Measurements from ENCODE around the gene CD34. TPM values are rescaled to one million over a fixed set of nuclear protein-coding genes. Genes with fewer than 3 reads are reported as not detected.

The CD34 gene
- total RNA-seq, 6 experiments from 2014 or later: 0.31 to 0.60 (median 0.52) TPM

GRCh38 chr1:207886227-207886626, 24.7 kb downstream of the CD34 start:
- Mint-ChIP-seq H3K4me3 (no peak overlapping the region), H3K27ac (no peak overlapping the region), H3K27me3 (ENCODE audit: insufficient read depth) (no peaks in the 10 kb centered on the region; the same call in 1 of the 2 replicates), H3K9me3 (no peaks in the 10 kb centered on the region), H3K36me3 (ENCODE audit: low read depth) (no peaks in the 10 kb centered on the region), H3K4me1 (ENCODE audit: low read depth) (peaks cover 54% of the 10 kb centered on the region)
- no peak for DNase-seq
- no peak for TF ChIP-seq CTCF (IDR thresholded peaks at IDR 0.05)

- no peaks in the 10 kb centered on the region for H3K36me3 Mint-ChIP-seq (ENCODE audit: low read depth)
- H3K27me3 Mint-ChIP-seq (ENCODE audit: insufficient read depth): no peaks in the 10 kb centered on the region; the same call in 1 of the 2 replicates
- H3K4me3 Mint-ChIP-seq: no peak overlapping the region
- DNase-seq: peak; percentile 72
- TF ChIP-seq CTCF (IDR thresholded peaks at IDR 0.05): peak; percentile 99
- H3K4me1 Mint-ChIP-seq (ENCODE audit: low read depth): peaks cover 45% of the 10 kb centered on the region
- peak overlapping the region; percentile 54 for H3K27ac Mint-ChIP-seq
- no peaks in the 10 kb centered on the region for H3K9me3 Mint-ChIP-seq
Observed at GRCh38 chr1:207885129-207886032, 25.5 kb downstream of the CD34 start.

GRCh38 chr1:207884266-207885029, 26.5 kb downstream of the CD34 start:
- no peaks in the 10 kb centered on the region for H3K9me3 Mint-ChIP-seq
- H3K27me3 Mint-ChIP-seq (ENCODE audit: insufficient read depth): peaks cover under 1% of the 10 kb centered on the region
- no peak for TF ChIP-seq CTCF (IDR thresholded peaks at IDR 0.05)
- peaks cover 36% of the 10 kb centered on the region for H3K4me1 Mint-ChIP-seq (ENCODE audit: low read depth)
- no peaks in the 10 kb centered on the region for H3K36me3 Mint-ChIP-seq (ENCODE audit: low read depth)
- no peak overlapping the region for H3K4me3 Mint-ChIP-seq
- DNase-seq: no peak
- H3K27ac Mint-ChIP-seq: peak overlapping the region; percentile 54

- H3K4me1 Mint-ChIP-seq (ENCODE audit: low read depth): peaks cover 29% of the 10 kb centered on the region
- no peak overlapping the region for H3K4me3 Mint-ChIP-seq
- H3K9me3 Mint-ChIP-seq: no peaks in the 10 kb centered on the region
- H3K27ac Mint-ChIP-seq: no peak overlapping the region
- no peak for DNase-seq
- no peak for TF ChIP-seq CTCF (IDR thresholded peaks at IDR 0.05)
- no peaks in the 10 kb centered on the region for H3K36me3 Mint-ChIP-seq (ENCODE audit: low read depth)
- H3K27me3 Mint-ChIP-seq (ENCODE audit: insufficient read depth): peaks cover 2% of the 10 kb centered on the region
Observed at GRCh38 chr1:207883660-207884250, 27.2 kb downstream of the CD34 start.

- no peaks in the 10 kb centered on the region for H3K36me3 Mint-ChIP-seq (ENCODE audit: low read depth)
- no peak for DNase-seq
- no peak for TF ChIP-seq CTCF (IDR thresholded peaks at IDR 0.05)
- H3K27me3 Mint-ChIP-seq (ENCODE audit: insufficient read depth): peaks cover 2% of the 10 kb centered on the region
- H3K27ac Mint-ChIP-seq: no peak overlapping the region
- no peaks in the 10 kb centered on the region for H3K9me3 Mint-ChIP-seq
- peaks cover 23% of the 10 kb centered on the region for H3K4me1 Mint-ChIP-seq (ENCODE audit: low read depth)
- H3K4me3 Mint-ChIP-seq: 0 out of 2 replicates have a peak overlapping the region, but pooled peaks have one; percentile 23
Observed at GRCh38 chr1:207883104-207883651, 27.7 kb downstream of the CD34 start.
